Mucosa of descending colon (tissue), 3 donors: Measurements from ENCODE around the gene MMD2. TPM values are rescaled to one million over a fixed set of nuclear protein-coding genes. Genes with fewer than 3 reads are reported as not detected.

ENCODE experiments used
- ATAC-seq: fragments of 200-7000 bp; cut with Tn5 transposase; one replicate; pipeline ENCODE4 v1.9.1; 2020; ENCODE audit warnings: mild to moderate bottlenecking, moderate library complexity
- DNase-seq, 3 donors: peaks; one replicate each; pipeline ENCODE4 v3.0.0-alpha.2; 2020
- H3K36me3 ChIP-seq: fragments of 200-600 bp; one replicate; pipeline ENCODE4 v1.8.0; 2021; ENCODE audit warnings: low read depth, mild to moderate bottlenecking
- H3K4me1 ChIP-seq: fragments of 200-600 bp; one replicate; pipeline ENCODE4 v1.8.0; 2021; ENCODE audit warnings: low read depth, mild to moderate bottlenecking
- H3K4me3 ChIP-seq: fragments of 200-600 bp; one replicate; pipeline ENCODE4 v1.8.0; 2021; ENCODE audit warnings: mild to moderate bottlenecking
- H3K9me3 ChIP-seq: fragments of 200-600 bp; one replicate; pipeline ENCODE4 v1.8.0; 2021; ENCODE audit warnings: mild to moderate bottlenecking
- intact Hi-C, 2 donors: fragments of 100-400 bp; cut with DNase I in 1 of 2; cut with micrococcal nuclease in 1 of 2; formaldehyde crosslinking; loops; one replicate each; pipeline versions ENCODE4 v1.11.0 to v1.11.1; 2022; cut with DNase I, micrococcal nuclease
- total RNA-seq, 3 donors: library from RNA; stranded (reverse); fragmentation: NEBNext Ultra II Directional in 2 of 3; extraction: Animal tissue kit (Norgen Biotek cat#: 25700) in 2 of 3; gene quantifications; one replicate each; pipeline versions ENCODE4 v1.2.1 to v1.2.4, GENCODE V29; 2021 to 2023
- TF ChIP-seq, protein P1 (sequence below): fragments of 200-600 bp; IDR thresholded peaks from one replicate; pipeline ENCODE4 v1.8.0; 2022; ENCODE audit warnings: antibody characterized with exemption, mild to moderate bottlenecking
- donor health status: DM: no; HTN: no; CAD: no; lungs with moderate emphysema.
- donor health status: DM: no; HTN: no; CAD: no.
- donor health status: DM: no; HTN: yes; CAD: no.

The MMD2 gene
- total RNA-seq, 3 donors from 2014 or later, result 0.47 TPM; not detected in 2

DNA sequence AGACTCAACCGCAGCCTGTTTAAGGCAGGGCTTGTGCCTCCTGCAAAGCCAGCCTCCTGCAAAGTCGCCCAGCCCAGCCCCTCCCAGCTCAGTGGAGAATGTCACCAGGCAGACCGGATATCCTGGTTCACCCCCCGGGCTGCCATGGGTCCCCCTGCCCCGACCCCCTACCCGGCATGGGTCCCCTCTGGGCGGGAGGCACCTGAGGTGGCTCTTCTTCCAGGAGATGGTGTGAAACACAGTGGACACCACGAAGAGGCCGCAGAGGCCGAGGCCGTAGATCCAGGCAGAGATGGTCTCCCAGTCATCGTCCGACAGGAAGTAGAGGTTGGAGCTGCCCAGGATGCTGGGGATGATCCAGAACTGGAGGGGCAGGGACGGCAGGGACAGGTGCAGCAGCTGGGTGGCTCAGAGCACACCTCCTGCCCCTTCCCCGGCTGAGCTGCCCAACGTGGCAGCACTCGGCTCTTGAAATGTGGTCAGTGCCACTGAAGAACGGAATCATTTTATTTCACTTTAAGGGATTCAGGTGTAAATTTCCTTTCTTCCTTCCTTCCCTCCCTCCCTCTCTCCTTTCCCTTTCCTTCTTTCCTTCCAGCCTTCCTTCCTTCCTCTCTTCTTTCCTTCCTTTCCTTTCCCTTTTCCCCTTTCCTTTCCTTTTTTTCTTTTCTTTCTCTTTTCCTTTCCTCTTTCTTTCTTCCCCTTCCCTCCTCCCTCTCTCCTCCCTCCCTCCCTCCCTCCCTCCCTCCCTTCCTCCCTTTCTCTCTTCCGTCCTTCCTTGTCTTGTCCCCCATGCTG is 38.8 kb downstream of the MMD2 start:
- intact Hi-C loops, result no loop called here
- H3K4me1 ChIP-seq, result no peaks in the 10 kb centered on the region
- ATAC-seq (no peak), DNase-seq (no peak)
- TF ChIP-seq, protein P1, sequence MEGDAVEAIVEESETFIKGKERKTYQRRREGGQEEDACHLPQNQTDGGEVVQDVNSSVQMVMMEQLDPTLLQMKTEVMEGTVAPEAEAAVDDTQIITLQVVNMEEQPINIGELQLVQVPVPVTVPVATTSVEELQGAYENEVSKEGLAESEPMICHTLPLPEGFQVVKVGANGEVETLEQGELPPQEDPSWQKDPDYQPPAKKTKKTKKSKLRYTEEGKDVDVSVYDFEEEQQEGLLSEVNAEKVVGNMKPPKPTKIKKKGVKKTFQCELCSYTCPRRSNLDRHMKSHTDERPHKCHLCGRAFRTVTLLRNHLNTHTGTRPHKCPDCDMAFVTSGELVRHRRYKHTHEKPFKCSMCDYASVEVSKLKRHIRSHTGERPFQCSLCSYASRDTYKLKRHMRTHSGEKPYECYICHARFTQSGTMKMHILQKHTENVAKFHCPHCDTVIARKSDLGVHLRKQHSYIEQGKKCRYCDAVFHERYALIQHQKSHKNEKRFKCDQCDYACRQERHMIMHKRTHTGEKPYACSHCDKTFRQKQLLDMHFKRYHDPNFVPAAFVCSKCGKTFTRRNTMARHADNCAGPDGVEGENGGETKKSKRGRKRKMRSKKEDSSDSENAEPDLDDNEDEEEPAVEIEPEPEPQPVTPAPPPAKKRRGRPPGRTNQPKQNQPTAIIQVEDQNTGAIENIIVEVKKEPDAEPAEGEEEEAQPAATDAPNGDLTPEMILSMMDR, result no peak
- no peaks in the 10 kb centered on the region for H3K36me3 ChIP-seq
- no peak overlapping the region for H3K4me3 ChIP-seq
- H3K9me3 ChIP-seq, result no peaks in the 10 kb centered on the region

DNA sequence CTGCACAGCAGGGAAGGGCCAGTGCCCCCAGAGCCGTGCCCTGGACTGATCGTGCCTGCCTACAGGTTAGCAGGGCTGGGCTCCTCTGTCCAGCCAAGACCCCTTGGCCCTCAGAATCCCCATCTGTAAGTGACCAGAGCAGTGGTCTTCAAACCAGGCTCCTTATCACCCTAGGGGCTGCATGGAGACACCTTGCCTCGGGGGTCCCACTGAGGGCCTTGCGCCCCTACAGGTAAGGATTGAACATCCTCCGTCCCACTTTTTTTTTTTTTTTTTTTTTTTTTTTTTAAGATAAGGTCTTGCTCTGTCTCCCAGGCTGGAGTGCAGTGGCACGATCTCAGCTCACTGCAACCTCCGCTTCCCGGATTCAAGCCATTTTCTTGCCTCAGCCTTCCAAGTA is 42.9 kb downstream of the MMD2 start:
- no peak overlapping the region for H3K4me3 ChIP-seq
- intact Hi-C loops, result no loop called here
- ATAC-seq, result no peak
- no peaks in the 10 kb centered on the region for H3K4me1 ChIP-seq
- DNase-seq, result no peak
- H3K36me3 ChIP-seq, result no peaks in the 10 kb centered on the region
- TF ChIP-seq, protein P1, result no peak
- H3K9me3 ChIP-seq, result no peaks in the 10 kb centered on the region

DNA sequence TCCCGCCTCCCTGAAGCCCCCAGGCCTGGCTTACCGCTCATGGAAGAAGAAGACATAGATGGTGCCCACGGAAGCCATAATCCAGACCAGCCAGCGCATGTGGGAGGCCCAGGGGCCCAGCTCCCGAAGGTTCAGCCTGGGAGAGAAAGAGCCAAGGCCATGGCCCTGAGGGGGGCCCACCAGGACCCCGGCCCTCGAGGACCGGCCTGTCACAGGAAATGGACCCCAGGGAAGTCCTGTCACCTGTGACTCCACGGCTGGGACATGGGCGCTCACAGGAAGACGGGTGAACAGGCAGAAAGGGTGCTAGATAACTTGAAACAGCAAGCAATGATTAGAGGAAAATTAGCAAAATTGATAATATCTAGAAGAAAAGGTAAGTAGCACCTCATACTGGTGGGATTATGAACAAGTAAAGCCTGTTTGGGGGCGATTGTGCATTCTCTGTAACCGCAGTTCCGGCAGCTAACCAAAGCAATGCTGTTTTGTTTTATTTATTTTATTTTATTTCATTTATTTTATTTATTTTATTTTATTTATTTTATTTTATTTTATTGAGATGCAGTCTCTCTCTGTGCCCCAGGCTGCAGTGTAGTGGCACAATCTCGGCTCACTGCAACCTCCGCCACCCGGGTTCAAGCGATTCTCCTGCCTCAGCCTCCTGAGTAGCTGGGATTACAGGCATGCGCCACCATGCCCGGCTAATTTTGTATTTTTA is 47.7 kb downstream of the MMD2 start:
- no peaks in the 10 kb centered on the region for H3K36me3 ChIP-seq
- H3K4me3 ChIP-seq, result no peak overlapping the region
- no peaks in the 10 kb centered on the region for H3K4me1 ChIP-seq
- no peak for DNase-seq
- TF ChIP-seq, protein P1, result no peak
- no peaks in the 10 kb centered on the region for H3K9me3 ChIP-seq
- ATAC-seq, result no peak
- intact Hi-C loops, result no loop called here

DNA sequence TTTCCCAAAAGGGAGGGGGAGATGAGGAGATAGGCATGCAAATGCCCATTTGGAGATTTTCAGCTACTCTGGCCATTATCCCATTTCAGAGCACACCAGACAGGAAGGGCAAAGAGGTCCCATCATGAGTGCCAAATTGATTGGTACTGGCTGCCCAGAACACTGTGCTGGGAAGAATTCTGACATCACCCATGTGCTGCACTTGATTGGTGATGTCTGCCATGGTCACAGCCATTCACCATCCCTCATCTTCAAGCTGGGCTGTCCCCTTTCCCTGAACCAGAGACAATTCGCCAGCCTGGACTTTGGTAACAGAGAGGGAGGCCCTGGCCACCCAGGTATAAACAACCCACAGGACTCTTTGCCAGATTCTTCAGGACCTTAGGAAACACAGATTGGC is 52.3 kb downstream of the MMD2 start:
- ATAC-seq (no peak), DNase-seq (no peak)
- TF ChIP-seq, protein P1, result no peak
- Histone ChIP-seq H3K4me3 (no peak overlapping the region), H3K9me3 (no peaks in the 10 kb centered on the region), H3K4me1 (no peaks in the 10 kb centered on the region), H3K36me3 (no peaks in the 10 kb centered on the region)
- intact Hi-C loops, result no loop called here

DNA sequence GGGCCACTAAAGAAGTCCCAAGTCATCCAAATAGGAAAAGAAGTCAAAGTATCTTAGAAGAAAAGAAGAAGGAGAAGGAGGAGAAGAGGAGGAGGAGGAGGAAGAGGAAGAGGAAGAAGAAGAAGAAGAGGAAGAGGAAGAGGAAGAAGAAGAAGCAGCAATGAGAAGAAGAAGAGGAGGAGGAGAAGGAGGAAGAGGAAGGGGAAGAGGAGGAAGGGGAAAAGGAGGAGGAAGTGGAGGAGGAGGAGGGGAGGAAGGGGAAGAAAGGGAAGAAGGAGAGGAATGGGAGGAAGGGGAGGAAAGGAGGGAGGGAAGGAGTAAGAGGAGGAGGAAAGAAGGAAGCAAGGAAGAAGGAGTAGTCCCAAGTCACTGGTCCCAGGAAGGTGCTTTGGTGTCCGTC is 53.8 kb downstream of the MMD2 start:
- intact Hi-C loops, result no loop called here

More for the DNA sequence above, 53.8 kb downstream of the MMD2 start:
- no peak for DNase-seq
- H3K4me1 ChIP-seq, result no peaks in the 10 kb centered on the region
- no peaks in the 10 kb centered on the region for H3K36me3 ChIP-seq
- H3K4me3 ChIP-seq, result no peak overlapping the region
- TF ChIP-seq, protein P1, result no peak
- no peaks in the 10 kb centered on the region for H3K9me3 ChIP-seq
- no peak for ATAC-seq
